Islet of Langerhans (tissue), 1 donor: ENCODE results near the gene KCTD14.
"Not testable (repeated sequence)": the region's sequence is repeated elsewhere in the genome, so short reads cannot be mapped to it uniquely, and the experiment has no call there.

ENCODE experiments used
- FAIRE-seq: peaks from one replicate; lab custom pipeline; 2011; peaks lifted over from hg19 to GRCh38; lab: Jason Lieb, UNC

Gene KCTD14

GRCh38 chr11:78046486-78046854 lies 23.4 kb upstream of the KCTD14 start:
- FAIRE-seq, result no peak

- no peak for FAIRE-seq
Observed at GRCh38 chr11:78045851-78046485, 22.9 kb upstream of the KCTD14 start.

- FAIRE-seq, result no peak
Observed at GRCh38 chr11:78044706-78045105, 21.6 kb upstream of the KCTD14 start.

GRCh38 chr11:78041843-78042440 lies 18.9 kb upstream of the KCTD14 start:
- no peak for FAIRE-seq

GRCh38 chr11:78041380-78041719 lies 18.3 kb upstream of the KCTD14 start:
- not testable (repeated sequence) for FAIRE-seq

GRCh38 chr11:78040691-78041379 lies 17.8 kb upstream of the KCTD14 start:
- FAIRE-seq, result no peak

GRCh38 chr11:78039919-78040671 lies 17.0 kb upstream of the KCTD14 start:
- no peak for FAIRE-seq

- no peak for FAIRE-seq
Observed at GRCh38 chr11:78039391-78039918, 16.4 kb upstream of the KCTD14 start.

GRCh38 chr11:78038697-78039313 lies 15.7 kb upstream of the KCTD14 start:
- no peak for FAIRE-seq

- FAIRE-seq, result no peak
Observed at GRCh38 chr11:78037825-78038620, 14.9 kb upstream of the KCTD14 start.

- FAIRE-seq, result no peak
Observed at GRCh38 chr11:78037056-78037455, 14.0 kb upstream of the KCTD14 start.

GRCh38 chr11:78036313-78036712 lies 13.2 kb upstream of the KCTD14 start:
- no peak for FAIRE-seq

- no peak for FAIRE-seq
Observed at GRCh38 chr11:78034623-78035022, 11.5 kb upstream of the KCTD14 start.

- FAIRE-seq, result no peak
Observed at GRCh38 chr11:78033040-78033439, 10.0 kb upstream of the KCTD14 start.

GRCh38 chr11:78032090-78032489 lies 9.0 kb upstream of the KCTD14 start:
- no peak for FAIRE-seq

- no peak for FAIRE-seq
Observed at GRCh38 chr11:78031629-78032028, 8.6 kb upstream of the KCTD14 start.

- no peak for FAIRE-seq
Observed at GRCh38 chr11:78030429-78031325, 7.6 kb upstream of the KCTD14 start.

- FAIRE-seq, result not testable (repeated sequence)
Observed at GRCh38 chr11:78028423-78028822, 5.3 kb upstream of the KCTD14 start.

- no peak for FAIRE-seq
Observed at GRCh38 chr11:78027759-78028158, 4.7 kb upstream of the KCTD14 start.

- no peak for FAIRE-seq
Observed at GRCh38 chr11:78025378-78025777, 2.3 kb upstream of the KCTD14 start.

- no peak for FAIRE-seq
Observed at GRCh38 chr11:78023426-78023825, 350 bp upstream of the KCTD14 start.
